ENCODE data around the gene LIPC.

Gene LIPC

DNA sequence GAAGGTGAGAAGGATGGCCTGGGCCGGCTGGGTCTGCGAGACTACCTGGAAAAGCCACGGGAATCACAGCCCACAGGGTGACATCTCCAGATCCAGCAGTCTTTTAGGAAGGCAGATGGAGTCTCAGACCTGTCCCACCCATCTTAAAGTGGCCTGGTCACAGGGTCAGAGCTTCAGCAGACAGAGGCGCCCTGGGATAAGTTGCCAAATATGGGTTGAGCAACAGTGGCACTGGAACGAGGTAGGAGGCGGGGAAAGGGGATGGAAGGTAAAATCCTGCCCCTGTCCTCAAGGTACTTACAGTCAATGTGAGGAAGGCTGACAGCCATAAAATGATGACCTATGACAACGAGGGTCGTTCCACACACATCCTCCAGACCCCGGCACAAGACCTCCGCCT is 80.7 kb downstream of the LIPC start:
- Histone ChIP-seq H3K4ac (ENCODE audit: low read length) (no peak overlapping the region), H3K79me1 (ENCODE audit: low read depth, low read length) (no peaks in the 10 kb centered on the region), H2AK5ac (ENCODE audit: low read depth, low read length) (no peak overlapping the region), H4K91ac (ENCODE audit: low read depth, low read length, poor library complexity) (no peak overlapping the region), H3K4me3 (ENCODE audit: low read length in 2 of 2) (no peak overlapping the region), H3K9ac (ENCODE audit: low read depth, low read length, poor library complexity) (no peak overlapping the region), H3K23ac (ENCODE audit: low read depth, low read length, poor library complexity) (no peak overlapping the region), H3K27me3 (ENCODE audit: control insufficient read depth in 3 of 3, insufficient read depth in 3 of 3, low read depth in 1 of 3, low read length in 3 of 3) (no peaks in the 10 kb centered on the region), H3K14ac (ENCODE audit: low read length) (no peak overlapping the region), H2BK120ac (ENCODE audit: low read depth, low read length) (no peak overlapping the region), H2BK15ac (ENCODE audit: low read length) (no peak overlapping the region), H3K18ac (ENCODE audit: low read length) (no peak overlapping the region), H2BK12ac (ENCODE audit: low read length) (no peak overlapping the region), H4K8ac (ENCODE audit: low read depth, low read length) (no peak overlapping the region), H3K4me2 (ENCODE audit: insufficient read depth, low read length, poor library complexity, severe bottlenecking) (no peak overlapping the region), H3K9me3 (replicated peaks in 1 of 2; ENCODE audit: control insufficient read depth in 2 of 2, insufficient read depth in 1 of 2, low read depth in 1 of 2, low read length in 2 of 2) (peaks cover 0 to 2% of the 10 kb centered on the region in 2 donors), H2BK5ac (ENCODE audit: low read length) (no peak overlapping the region), H3K36me3 (replicated peaks in 1 of 2; ENCODE audit: control insufficient read depth in 2 of 2, insufficient read depth in 2 of 2, low read length in 2 of 2) (no peaks in the 10 kb centered on the region), H2AFZ (ENCODE audit: low read length) (no peak overlapping the region), H3K27ac (replicated peaks; ENCODE audit: low read length) (no peak overlapping the region), H3K4me1 (ENCODE audit: control insufficient read depth in 2 of 2, insufficient read depth in 1 of 2, low read depth in 1 of 2, low read length in 2 of 2) (peaks cover 0 to 3% of the 10 kb centered on the region in 2 donors)
- DNase-seq (ENCODE audit: low spot score), result no peak
- WGBS, 2 donors (ENCODE audit: extremely low coverage in 2 of 2, insufficient read length in 2 of 2, insufficient replicate concordance in 1 of 2), result no CpG with 5 or more reads among the region's 10 CpGs

DNA sequence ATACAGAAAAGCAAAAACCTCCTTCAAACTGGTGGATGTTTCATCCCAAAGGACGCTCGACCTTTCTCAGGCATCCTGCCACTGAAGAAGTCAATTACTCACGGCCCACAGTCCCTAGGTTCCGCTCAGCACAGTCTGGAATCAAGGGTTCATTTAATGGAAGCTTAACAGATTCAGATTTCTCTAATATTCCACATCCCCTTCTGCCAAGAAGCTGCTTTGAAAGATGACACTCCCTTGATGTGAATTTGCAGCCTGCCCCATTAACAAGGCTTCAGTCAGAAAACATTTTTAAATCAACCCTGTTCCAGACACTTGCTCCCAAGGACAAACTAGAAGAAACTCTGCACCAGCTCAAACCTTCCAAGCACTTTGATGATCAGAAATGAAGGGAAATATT is 81.2 kb downstream of the LIPC start:
- no peak overlapping the region for H2AK5ac ChIP-seq (ENCODE audit: low read depth, low read length)
- H2AFZ ChIP-seq (ENCODE audit: low read length), result peak overlapping the region; percentile 19
- H3K23ac ChIP-seq (ENCODE audit: low read depth, low read length, poor library complexity), result no peak overlapping the region
- no peak overlapping the region for H2BK120ac ChIP-seq (ENCODE audit: low read depth, low read length)
- H2BK12ac ChIP-seq (ENCODE audit: low read length), result no peak overlapping the region
- peaks cover 0 to 2% of the 10 kb centered on the region in 2 donors for H3K9me3 ChIP-seq (replicated peaks in 1 of 2; ENCODE audit: control insufficient read depth in 2 of 2, insufficient read depth in 1 of 2, low read depth in 1 of 2, low read length in 2 of 2)
- H3K4ac ChIP-seq (ENCODE audit: low read length), result no peak overlapping the region
- H2BK5ac ChIP-seq (ENCODE audit: low read length), result no peak overlapping the region
- no peak overlapping the region for H3K14ac ChIP-seq (ENCODE audit: low read length)
- DNase-seq (ENCODE audit: low spot score), result no peak
- no peak overlapping the region for H2BK15ac ChIP-seq (ENCODE audit: low read length)
- no peak overlapping the region for H3K18ac ChIP-seq (ENCODE audit: low read length)
- H3K4me3 ChIP-seq (ENCODE audit: low read length in 2 of 2), result no peak overlapping the region
- no peaks in the 10 kb centered on the region for H3K27me3 ChIP-seq (ENCODE audit: control insufficient read depth in 3 of 3, insufficient read depth in 3 of 3, low read depth in 1 of 3, low read length in 3 of 3)
- no peaks in the 10 kb centered on the region for H3K36me3 ChIP-seq (replicated peaks in 1 of 2; ENCODE audit: control insufficient read depth in 2 of 2, insufficient read depth in 2 of 2, low read length in 2 of 2)
- H3K4me1 ChIP-seq (ENCODE audit: control insufficient read depth in 2 of 2, insufficient read depth in 1 of 2, low read depth in 1 of 2, low read length in 2 of 2), result peaks cover 2 to 3% of the 10 kb centered on the region in 2 donors
- H3K9ac ChIP-seq (ENCODE audit: low read depth, low read length, poor library complexity), result no peak overlapping the region
- H3K4me2 ChIP-seq (ENCODE audit: insufficient read depth, low read length, poor library complexity, severe bottlenecking), result no peak overlapping the region
- H4K8ac ChIP-seq (ENCODE audit: low read depth, low read length), result no peak overlapping the region
- no peaks in the 10 kb centered on the region for H3K79me1 ChIP-seq (ENCODE audit: low read depth, low read length)
- no peak overlapping the region for H3K27ac ChIP-seq (replicated peaks; ENCODE audit: low read length)
- no peak overlapping the region for H4K91ac ChIP-seq (ENCODE audit: low read depth, low read length, poor library complexity)
- no CpG with 5 or more reads among the region's 4 CpGs for WGBS, 2 donors (ENCODE audit: extremely low coverage in 2 of 2, insufficient read length in 2 of 2, insufficient replicate concordance in 1 of 2)

DNA sequence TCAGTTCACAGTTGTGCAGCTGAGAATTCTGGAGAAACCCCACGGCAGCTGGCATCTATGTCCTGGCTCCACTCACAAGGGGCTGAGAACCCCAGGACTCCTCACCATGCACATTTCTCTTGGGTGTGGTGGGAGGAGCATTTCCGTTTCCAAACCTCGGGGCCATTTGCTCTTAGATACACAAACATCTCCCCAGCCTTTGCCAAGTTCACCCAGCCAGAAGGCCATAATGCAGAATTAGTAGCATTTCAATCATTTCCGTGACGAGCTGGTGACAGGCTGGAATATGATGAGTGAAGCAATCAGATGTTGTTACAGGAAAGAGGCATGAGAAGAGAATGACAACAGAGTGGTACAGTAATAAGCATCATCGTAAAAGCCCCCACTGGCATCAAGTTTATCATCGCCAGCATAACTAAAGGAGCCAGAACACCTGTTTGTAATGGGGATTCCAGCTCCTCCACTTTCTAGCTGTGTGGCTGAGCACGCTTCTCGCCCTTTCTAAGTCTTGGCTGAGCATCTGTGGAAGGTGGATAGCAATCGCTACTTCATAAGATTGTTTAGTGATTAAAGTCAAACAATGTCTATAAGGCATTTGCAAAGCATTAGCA is 82.0 kb downstream of the LIPC start:
- Histone ChIP-seq H2AFZ (ENCODE audit: low read length) (no peak overlapping the region), H4K91ac (ENCODE audit: low read depth, low read length, poor library complexity) (no peak overlapping the region), H3K4me1 (ENCODE audit: control insufficient read depth in 2 of 2, insufficient read depth in 1 of 2, low read depth in 1 of 2, low read length in 2 of 2) (peaks cover 3 to 5% of the 10 kb centered on the region in 2 donors), H3K4me3 (ENCODE audit: low read length in 2 of 2) (no peak overlapping the region), H2BK12ac (ENCODE audit: low read length) (no peak overlapping the region), H3K9ac (ENCODE audit: low read depth, low read length, poor library complexity) (no peak overlapping the region), H3K4ac (ENCODE audit: low read length) (no peak overlapping the region), H2BK5ac (ENCODE audit: low read length) (no peak overlapping the region), H3K23ac (ENCODE audit: low read depth, low read length, poor library complexity) (no peak overlapping the region), H3K9me3 (replicated peaks in 1 of 2; ENCODE audit: control insufficient read depth in 2 of 2, insufficient read depth in 1 of 2, low read depth in 1 of 2, low read length in 2 of 2) (peaks cover 0 to 2% of the 10 kb centered on the region in 2 donors), H2BK120ac (ENCODE audit: low read depth, low read length) (no peak overlapping the region), H3K18ac (ENCODE audit: low read length) (no peak overlapping the region), H3K14ac (ENCODE audit: low read length) (no peak overlapping the region), H3K4me2 (ENCODE audit: insufficient read depth, low read length, poor library complexity, severe bottlenecking) (no peak overlapping the region), H3K79me1 (ENCODE audit: low read depth, low read length) (no peaks in the 10 kb centered on the region), H4K8ac (ENCODE audit: low read depth, low read length) (no peak overlapping the region), H2AK5ac (ENCODE audit: low read depth, low read length) (no peak overlapping the region), H2BK15ac (ENCODE audit: low read length) (no peak overlapping the region), H3K36me3 (replicated peaks in 1 of 2; ENCODE audit: control insufficient read depth in 2 of 2, insufficient read depth in 2 of 2, low read length in 2 of 2) (no peaks in the 10 kb centered on the region), H3K27ac (replicated peaks; ENCODE audit: low read length) (no peak overlapping the region), H3K27me3 (ENCODE audit: control insufficient read depth in 3 of 3, insufficient read depth in 3 of 3, low read depth in 1 of 3, low read length in 3 of 3) (no peaks in the 10 kb centered on the region)
- DNase-seq (ENCODE audit: low spot score), result no peak
- WGBS, 2 donors (ENCODE audit: extremely low coverage in 2 of 2, insufficient read length in 2 of 2, insufficient replicate concordance in 1 of 2), result no CpG with 5 or more reads among the region's 10 CpGs

DNA sequence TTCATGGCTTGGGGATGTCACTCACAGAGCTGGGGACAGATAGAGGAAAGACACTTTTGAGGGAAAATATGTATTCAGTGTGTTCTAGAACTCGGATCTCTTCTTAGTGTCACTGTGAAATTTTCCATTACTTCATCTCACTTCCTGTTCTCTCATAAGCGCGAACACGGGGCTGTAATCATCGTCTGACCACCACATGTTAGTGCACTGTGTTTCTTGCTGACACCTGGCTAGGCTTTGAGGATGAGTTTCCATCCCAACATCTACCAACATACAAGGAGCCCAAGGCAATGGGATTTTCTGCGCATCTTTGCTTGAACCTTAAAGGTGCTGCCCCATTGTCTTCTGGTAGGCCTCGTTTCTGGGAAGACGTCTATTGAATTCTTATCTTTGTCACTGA is 84.0 kb downstream of the LIPC start:
- no peak overlapping the region for H2AFZ ChIP-seq (ENCODE audit: low read length)
- no CpG with 5 or more reads among the region's 8 CpGs for WGBS, 2 donors (ENCODE audit: extremely low coverage in 2 of 2, insufficient read length in 2 of 2, insufficient replicate concordance in 1 of 2)
- H3K9me3 ChIP-seq (replicated peaks in 1 of 2; ENCODE audit: control insufficient read depth in 2 of 2, insufficient read depth in 1 of 2, low read depth in 1 of 2, low read length in 2 of 2), result peaks cover 0 to 2% of the 10 kb centered on the region in 2 donors
- no peak overlapping the region for H2BK5ac ChIP-seq (ENCODE audit: low read length)
- H2BK15ac ChIP-seq (ENCODE audit: low read length), result no peak overlapping the region
- H3K27ac ChIP-seq (replicated peaks; ENCODE audit: low read length), result no peak overlapping the region
- H3K4me1 ChIP-seq (ENCODE audit: control insufficient read depth in 2 of 2, insufficient read depth in 1 of 2, low read depth in 1 of 2, low read length in 2 of 2), result peaks cover 5 to 7% of the 10 kb centered on the region in 2 donors
- H2BK120ac ChIP-seq (ENCODE audit: low read depth, low read length), result no peak overlapping the region
- DNase-seq (ENCODE audit: low spot score), result no peak
- no peaks in the 10 kb centered on the region for H3K79me1 ChIP-seq (ENCODE audit: low read depth, low read length)
- H3K36me3 ChIP-seq (replicated peaks in 1 of 2; ENCODE audit: control insufficient read depth in 2 of 2, insufficient read depth in 2 of 2, low read length in 2 of 2), result no peaks in the 10 kb centered on the region
- no peak overlapping the region for H3K14ac ChIP-seq (ENCODE audit: low read length)
- H3K4ac ChIP-seq (ENCODE audit: low read length), result no peak overlapping the region
- H4K91ac ChIP-seq (ENCODE audit: low read depth, low read length, poor library complexity), result no peak overlapping the region
- no peak overlapping the region for H3K4me3 ChIP-seq (ENCODE audit: low read length in 2 of 2)
- no peak overlapping the region for H3K4me2 ChIP-seq (ENCODE audit: insufficient read depth, low read length, poor library complexity, severe bottlenecking)
- no peaks in the 10 kb centered on the region for H3K27me3 ChIP-seq (ENCODE audit: control insufficient read depth in 3 of 3, insufficient read depth in 3 of 3, low read depth in 1 of 3, low read length in 3 of 3)
- no peak overlapping the region for H3K18ac ChIP-seq (ENCODE audit: low read length)
- H2AK5ac ChIP-seq (ENCODE audit: low read depth, low read length), result no peak overlapping the region
- H4K8ac ChIP-seq (ENCODE audit: low read depth, low read length), result no peak overlapping the region
- no peak overlapping the region for H3K9ac ChIP-seq (ENCODE audit: low read depth, low read length, poor library complexity)
- H3K23ac ChIP-seq (ENCODE audit: low read depth, low read length, poor library complexity), result no peak overlapping the region
- H2BK12ac ChIP-seq (ENCODE audit: low read length), result no peak overlapping the region

Data from neuronal stem cell (in vitro differentiated cells).